Coronary artery (tissue), 2 donors: ENCODE data around the gene HOMER2.

ENCODE experiments used
- DNase-seq: peaks from one replicate; pipeline ENCODE4 v3.0.0-alpha.2; 2017; ENCODE audit warnings: low spot score
- H3K27ac ChIP-seq, 2 donors: fragments of 200-600 bp; sonication (generic); one replicate each; pipeline ENCODE4 v1.5.1; 2016 to 2019
- H3K4me3 ChIP-seq: fragments of 200-600 bp; sonication (generic); 2 replicates; pipeline ENCODE4 v1.5.1; 2016; ENCODE audit warnings: mild to moderate bottlenecking, moderate library complexity
- TF ChIP-seq, protein P1 (sequence below): fragments of 200-600 bp; sonication (generic); IDR thresholded peaks from one replicate; pipeline ENCODE4 v1.5.1; 2019; ENCODE audit warnings: antibody characterized with exemption

The HOMER2 gene

DNA sequence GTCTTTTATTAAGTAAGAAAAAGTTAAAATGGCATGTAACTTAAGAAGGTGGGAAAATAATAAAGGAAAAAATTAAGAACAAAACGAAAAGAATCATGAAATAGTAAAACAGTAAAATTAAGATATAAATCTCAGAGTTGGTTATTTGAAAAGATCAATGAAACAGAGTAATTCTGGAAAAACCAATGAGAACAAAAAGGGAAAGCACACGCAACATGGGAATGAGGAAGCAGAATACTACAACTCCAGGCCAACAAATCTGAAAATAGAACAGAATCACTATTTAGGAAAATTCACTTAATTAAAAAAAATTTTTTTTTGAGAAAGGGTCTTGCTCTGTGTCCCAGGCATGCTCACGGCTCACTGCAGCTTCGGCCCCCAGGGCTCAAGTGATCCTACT, 112.4 kb downstream of the HOMER2 start:
- TF ChIP-seq, protein P1, sequence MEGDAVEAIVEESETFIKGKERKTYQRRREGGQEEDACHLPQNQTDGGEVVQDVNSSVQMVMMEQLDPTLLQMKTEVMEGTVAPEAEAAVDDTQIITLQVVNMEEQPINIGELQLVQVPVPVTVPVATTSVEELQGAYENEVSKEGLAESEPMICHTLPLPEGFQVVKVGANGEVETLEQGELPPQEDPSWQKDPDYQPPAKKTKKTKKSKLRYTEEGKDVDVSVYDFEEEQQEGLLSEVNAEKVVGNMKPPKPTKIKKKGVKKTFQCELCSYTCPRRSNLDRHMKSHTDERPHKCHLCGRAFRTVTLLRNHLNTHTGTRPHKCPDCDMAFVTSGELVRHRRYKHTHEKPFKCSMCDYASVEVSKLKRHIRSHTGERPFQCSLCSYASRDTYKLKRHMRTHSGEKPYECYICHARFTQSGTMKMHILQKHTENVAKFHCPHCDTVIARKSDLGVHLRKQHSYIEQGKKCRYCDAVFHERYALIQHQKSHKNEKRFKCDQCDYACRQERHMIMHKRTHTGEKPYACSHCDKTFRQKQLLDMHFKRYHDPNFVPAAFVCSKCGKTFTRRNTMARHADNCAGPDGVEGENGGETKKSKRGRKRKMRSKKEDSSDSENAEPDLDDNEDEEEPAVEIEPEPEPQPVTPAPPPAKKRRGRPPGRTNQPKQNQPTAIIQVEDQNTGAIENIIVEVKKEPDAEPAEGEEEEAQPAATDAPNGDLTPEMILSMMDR, result no peak
- Histone ChIP-seq H3K27ac (no peak overlapping the region), H3K4me3 (no peak overlapping the region)
- DNase-seq, result no peak

DNA sequence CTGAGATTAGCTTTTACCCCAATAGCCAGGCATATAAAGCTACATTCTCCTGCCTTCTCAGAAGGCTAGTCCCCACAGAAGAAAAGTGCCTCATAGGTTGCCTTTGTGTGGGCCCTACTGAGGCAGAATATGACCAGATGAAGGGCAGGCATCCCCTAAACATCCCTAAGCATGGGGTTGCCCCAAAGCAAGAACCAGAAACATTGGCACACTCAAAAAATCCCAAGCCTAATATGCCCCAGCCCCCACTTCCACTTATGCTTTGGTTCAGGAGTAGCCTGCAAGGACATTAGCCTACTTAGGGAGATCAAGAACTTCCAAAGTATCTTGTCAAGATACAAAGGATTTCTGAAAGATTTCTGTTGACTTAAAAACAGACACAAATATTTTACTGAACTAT, 113.4 kb downstream of the HOMER2 start:
- no peak for DNase-seq
- no peak overlapping the region for H3K27ac ChIP-seq
- TF ChIP-seq, protein P1, result no peak
- no peak overlapping the region for H3K4me3 ChIP-seq

GRCh38 chr15:82838096-82838735, 114.3 kb downstream of the HOMER2 start:
- TF ChIP-seq, protein P1, result no peak

DNA sequence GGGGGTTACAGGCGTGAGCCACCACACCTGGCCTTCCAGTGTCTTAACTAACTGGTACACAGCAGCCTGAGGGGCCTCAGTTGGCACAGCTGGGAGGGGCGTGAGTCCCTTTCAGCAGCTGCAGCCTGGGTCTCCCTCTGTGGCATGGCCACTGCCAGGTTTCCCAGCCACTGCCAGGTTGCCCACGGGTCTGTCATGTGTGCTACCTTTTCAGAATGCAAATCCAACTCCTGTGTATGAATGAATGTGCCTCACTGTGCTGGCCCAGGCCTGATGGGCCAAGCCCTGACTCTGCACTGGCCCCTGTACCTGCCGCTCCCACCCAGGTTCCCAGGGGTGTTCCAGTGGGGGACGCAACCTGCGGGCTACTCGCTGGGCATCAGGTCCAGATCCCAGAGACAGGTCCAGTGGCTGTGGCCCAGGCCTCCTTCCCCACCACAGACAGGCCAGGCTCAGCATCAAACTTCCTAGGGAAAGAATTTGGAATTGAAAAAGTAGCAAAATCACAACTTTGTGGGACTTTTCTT, 117.1 kb downstream of the HOMER2 start:
- no peak for DNase-seq
- TF ChIP-seq, protein P1, result no peak
- no peak overlapping the region for H3K27ac ChIP-seq
- H3K4me3 ChIP-seq, result no peak overlapping the region

More at GRCh38 chr15:82838096-82838735, 114.3 kb downstream of the HOMER2 start:
- Histone ChIP-seq H3K27ac (no peak overlapping the region), H3K4me3 (no peak overlapping the region)
- DNase-seq, result no peak

- TF ChIP-seq, protein P1, result no peak
- Histone ChIP-seq H3K4me3 (no peak overlapping the region), H3K27ac (peak overlapping the region in 1 of 2 donors; percentile 1)
- no peak for DNase-seq
These were observed 119.2 kb downstream of the HOMER2 start for GRCh38 chr15:82833362-82833682.

GRCh38 chr15:82832601-82833361, 119.7 kb downstream of the HOMER2 start:
- DNase-seq, result no peak

More at GRCh38 chr15:82832601-82833361, 119.7 kb downstream of the HOMER2 start:
- Histone ChIP-seq H3K27ac (peak overlapping the region in 1 of 2 donors; percentile 1), H3K4me3 (no peak overlapping the region)
- TF ChIP-seq, protein P1, result no peak
